Muscle of back (tissue), 11 donors: ENCODE data around the gene OR2AG1. TPM values are rescaled to one million over a fixed set of nuclear protein-coding genes. Genes with fewer than 3 reads are reported as not detected.
"Not testable (repeated sequence)": the region's sequence is repeated elsewhere in the genome, so short reads cannot be mapped to it uniquely, and the experiment has no call there.

Experiments used
- DNase-seq, 3 donors: peaks; one replicate each; pipeline versions ENCODE4 v3.0.0 to v3.0.0-alpha.2; 2013
- polyA plus RNA-seq, 10 donors: library from polyadenylated mRNA; unstranded; fragments of 120-200 nt; gene quantifications; one replicate each; pipeline ENCODE4 v1.2.1, GENCODE V29; 2013; ENCODE audit not compliant: insufficient read length in 10 of 10

The OR2AG1 gene
- polyA plus RNA-seq, 10 donors = 0.04 to 0.10 TPM; not detected in 8

DNA sequence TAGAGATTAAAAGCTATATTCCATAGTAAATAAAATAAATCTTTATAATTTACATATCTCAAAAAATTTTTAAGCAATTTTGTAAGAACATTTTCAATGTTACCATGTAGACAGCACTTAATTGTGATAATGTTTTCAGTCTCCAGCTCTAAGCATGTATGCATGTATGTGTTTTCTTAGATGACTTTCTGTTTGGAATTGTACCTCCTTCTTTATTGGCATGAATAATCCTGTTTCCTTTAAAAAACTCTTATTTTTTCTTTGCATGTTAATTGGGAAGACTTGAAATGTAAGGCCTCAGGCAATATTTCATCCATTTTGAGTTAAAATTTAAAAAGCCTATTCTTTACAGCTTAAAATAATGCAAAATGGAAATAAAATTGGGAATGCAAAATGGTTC, 2.0 kb upstream of the OR2AG1 start:
- DNase-seq = no peak

DNA sequence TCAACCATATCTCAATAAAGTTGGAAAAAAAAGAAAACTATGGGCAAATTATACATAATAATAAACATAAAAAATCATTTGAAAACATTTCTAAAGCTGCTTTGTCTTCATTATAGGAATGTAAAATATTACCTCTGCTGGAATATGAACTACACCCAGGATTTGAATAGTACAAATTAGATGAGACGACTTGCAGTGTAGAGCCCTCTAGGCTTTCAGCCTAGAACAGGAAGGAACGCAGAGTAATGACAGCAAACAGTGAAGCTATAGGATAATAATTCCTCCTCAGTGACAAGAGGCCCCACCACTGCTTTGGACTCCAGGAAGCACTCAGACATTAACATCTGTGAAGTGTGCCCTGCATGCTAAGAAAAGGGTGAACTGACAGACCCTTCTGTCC, 7.7 kb downstream of the OR2AG1 start:
- no peak for DNase-seq

DNA sequence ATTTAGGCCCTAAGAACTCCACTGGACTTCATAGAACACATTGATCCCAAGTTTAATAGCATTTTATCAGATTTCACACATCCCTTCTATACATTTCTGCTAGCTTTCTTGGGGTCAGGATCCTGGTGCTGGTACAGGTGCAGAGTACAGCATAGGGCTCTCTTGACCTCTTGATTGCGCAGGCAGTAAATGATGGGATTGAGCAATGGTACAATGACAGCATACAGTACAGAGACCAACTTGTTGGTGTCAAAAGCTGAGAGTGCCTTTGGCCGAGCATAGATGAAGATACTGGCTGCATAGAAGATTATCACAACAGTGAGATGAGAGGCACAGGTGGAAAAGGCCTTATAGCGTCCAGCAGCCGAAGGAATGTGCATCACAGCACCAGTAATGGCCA, 11.8 kb downstream of the OR2AG1 start:
- no peak for DNase-seq

DNA sequence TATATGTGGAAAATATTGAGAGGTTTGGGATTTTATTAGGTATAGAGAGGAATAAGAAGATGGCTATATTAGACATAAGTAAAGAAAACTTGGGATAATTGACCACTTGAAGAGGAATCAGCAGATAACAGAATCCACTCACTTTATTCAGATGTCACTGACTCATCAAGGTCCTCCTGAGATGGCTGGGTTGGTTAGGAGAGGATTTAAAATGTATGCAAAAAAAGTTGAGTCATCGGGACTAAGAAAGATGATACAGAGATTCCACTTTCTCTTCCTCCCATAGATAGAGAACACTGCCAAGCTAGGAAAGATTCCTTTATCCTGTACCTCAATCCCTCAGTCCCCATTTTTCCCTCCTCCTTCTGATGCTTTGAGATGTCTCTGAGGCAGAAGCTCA, 16.6 kb downstream of the OR2AG1 start, which contains the start of gene OR6A2:
OR6A2 (minus strand) TSS at position 288 of the 400 bp plus-strand sequence. CDS start 3,981 bp downstream, outside the sequence.
- DNase-seq = no peak

DNA sequence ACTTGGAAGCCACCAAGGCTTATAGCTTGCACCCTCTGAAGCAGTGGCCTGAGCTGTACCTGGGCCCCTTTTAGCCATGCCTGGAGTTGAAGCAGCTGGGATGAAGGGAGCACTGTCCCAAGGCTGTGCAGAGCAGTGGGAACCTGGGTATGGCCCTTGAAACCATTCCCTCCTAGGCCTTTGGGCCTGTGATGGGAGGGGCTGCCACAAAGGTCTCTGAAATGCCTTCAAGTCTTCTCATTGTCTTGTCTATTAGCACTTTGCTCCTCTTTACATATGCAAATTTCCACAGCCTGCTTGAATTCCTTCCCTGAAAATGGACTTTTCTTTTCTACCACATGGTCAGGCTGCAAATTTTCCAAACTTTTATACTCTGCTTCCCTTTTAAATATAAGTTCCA, 18.3 kb downstream of the OR2AG1 start:
- DNase-seq = not testable (repeated sequence)

DNA sequence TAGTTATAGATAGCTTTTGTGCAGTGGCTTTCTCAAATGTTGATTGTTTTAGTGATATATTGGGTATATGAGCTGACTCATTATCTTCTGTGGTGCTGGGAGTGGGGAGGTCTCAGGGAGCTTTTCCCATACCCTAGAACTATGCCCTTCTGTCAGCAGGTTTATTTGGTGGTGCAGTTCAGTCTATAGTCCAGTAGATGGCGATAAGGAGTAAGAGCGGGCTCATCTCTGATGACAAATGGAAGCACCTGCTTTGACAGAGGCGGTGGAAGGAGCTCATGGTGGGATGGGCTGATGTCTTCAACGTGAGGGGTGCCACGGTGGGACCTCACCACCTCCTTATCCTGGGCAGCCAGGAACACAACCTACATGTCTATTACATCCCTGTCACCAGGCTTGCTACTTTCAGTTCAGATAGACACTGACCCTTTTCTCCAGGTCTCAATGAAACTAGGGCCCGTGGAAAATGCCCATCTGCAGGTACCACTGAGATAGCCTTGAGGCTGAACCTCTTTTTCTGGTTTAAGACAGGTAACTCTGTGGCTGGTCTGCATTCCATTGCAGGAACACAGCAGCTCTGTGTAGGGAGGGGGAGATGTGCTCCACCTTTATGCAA, 29.7 kb downstream of the OR2AG1 start:
- peak; percentile 9 to 35 (median 13) for DNase-seq

DNA sequence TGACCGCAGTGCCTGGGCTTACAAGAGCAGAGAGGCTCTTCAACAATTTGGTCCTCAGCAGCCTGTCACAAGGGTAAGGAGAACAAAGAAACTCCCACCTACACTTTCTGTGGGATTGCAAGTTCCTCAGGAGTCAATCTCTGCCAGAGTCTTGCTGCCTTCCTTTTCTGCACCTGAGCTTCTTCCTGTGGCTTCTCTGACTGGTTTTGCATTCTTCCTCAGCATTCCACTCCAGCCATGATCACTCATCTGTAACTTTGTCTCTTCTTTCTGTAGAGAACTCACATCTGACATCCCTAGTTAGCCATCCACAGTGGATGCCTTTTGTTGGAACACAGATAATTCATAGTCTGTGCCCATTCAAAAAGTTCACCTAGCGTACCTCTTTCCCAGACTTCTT, 30.8 kb downstream of the OR2AG1 start:
- DNase-seq = no peak

DNA sequence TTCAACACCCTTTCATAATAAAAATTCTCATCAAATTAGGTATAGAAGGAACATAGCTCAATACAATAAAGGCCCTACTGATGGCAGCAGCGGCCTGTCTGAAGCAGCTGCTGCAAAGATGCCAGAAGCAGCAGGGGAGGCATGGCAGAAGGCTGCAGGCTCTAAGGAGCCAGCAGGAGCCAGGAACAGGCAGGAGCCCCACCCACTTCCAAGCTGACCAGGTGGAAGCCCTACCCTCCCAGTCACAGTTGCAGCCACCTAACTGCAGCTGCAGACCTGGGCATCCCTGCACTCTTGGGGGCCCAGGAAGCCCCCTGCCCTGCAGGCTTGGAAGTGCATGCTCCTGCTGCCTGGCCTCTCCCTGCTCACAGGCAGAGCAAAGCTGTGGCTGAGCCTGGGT, 34.9 kb downstream of the OR2AG1 start:
- DNase-seq = no peak

DNA sequence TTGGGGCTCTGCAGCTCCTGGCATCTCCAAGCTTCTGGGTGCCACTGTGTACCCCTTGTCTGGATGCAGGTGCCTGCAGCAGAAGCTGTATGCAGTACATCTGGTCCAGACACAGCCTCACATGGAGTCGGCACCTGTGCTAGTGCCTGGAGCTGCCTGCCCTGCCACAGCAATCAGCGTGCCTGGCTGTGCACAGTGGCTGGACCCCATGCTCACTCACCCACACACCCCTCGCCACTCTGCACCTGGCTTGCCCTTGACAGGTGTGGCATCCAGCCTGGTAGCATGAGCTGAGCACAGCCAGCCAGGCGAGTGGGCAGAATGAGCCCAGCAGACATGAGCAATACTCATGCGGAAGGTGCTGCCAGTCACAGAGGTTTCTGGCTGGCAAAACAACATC, 36.1 kb downstream of the OR2AG1 start:
- DNase-seq = no peak

DNA sequence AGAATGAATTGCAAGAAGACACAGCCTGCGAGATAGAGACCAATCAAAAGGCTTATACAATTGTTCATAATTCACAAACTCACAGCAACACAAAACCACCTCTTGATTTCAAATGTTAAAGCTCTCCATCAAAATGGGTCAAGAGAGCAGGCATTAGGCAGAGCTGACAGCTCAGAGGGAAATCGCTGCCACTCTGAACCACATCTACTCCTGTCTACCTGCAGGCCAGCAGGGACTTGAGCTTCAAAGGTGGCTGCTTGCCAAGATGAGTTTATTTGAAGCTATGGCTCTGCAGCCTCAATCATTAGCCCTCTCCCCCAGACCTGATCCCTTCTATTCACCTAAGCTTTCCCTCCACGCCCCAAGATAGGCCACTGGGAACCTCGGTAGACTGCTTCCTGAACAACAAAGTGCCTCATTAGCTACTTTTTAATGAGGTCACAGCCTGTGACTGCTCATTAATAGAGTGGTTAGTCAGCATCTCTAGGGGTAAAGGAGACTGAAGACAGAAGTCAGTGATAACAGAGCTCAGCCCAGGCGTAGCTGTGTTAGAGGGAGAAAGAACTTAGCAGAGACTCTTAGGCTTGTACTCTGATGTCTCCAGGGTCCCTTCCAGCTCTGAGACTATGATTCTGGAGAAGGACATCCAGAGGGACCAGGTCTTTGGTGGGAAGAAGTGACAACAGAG, 41.5 kb downstream of the OR2AG1 start:
- DNase-seq = peak in 1 of 3 donors; percentile 2

DNA sequence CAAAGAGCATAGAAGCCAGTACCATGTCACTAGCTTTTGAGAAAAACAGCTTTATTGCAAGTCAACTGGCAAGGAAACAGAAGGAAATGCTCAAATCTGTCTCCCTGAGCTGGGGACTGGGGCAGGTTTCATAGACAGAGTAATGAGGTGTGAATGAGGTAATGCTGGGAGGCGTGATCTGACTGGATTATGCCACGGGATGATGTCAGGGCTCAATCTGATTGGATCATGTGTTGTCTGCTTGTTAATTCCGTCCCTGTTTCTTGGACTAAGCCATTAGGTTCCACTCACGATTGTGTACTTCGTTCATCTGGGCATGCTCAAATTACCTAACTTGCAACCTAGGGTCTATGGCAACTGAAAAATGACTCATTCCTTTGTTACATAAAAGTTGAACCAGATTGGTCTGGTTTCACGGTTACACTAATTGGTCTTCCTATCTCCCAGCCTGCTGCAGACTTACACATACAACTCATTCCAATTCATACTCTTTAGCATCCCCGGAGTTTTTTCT, 42.5 kb downstream of the OR2AG1 start:
- DNase-seq = peak in 2 of 3 donors; percentile 23 to 37

DNA sequence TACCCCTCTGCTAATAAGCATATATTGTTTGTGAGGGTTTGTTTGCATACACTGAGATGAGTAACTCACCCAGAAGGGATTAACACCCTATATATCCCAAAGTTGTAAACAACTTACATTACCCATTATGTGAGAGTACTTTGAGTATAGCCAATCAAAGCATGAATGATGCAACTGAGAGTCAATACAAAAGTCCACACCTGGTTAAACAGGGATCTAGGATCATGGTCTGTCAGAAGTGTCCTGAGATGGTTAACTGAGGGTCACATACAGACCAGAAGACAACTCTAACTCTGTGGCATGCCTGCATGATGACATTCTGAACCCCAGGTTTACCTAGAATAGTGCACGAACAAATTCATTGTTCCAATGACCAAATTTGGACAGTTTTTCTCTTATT, 45.3 kb downstream of the OR2AG1 start:
- no peak for DNase-seq

DNA sequence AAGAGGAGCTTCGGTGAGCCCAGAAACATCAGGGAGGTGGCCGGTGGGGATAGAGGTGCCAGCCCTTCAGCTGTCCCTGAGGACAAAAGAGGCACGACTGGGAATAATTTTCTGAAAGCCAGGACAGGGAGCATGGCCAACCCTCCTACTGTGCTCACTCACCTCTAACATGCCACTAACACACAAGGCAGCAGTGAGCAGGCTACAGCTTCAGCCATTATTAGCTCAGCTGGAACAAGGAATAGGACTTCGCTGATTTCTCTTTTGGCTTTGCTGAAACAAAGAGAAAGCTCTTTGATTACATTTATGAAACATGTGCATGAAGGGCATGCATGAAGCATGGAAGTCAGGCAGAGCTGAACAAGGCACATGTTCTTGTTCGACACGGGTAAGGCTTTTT, 50.5 kb downstream of the OR2AG1 start:
- no peak for DNase-seq

DNA sequence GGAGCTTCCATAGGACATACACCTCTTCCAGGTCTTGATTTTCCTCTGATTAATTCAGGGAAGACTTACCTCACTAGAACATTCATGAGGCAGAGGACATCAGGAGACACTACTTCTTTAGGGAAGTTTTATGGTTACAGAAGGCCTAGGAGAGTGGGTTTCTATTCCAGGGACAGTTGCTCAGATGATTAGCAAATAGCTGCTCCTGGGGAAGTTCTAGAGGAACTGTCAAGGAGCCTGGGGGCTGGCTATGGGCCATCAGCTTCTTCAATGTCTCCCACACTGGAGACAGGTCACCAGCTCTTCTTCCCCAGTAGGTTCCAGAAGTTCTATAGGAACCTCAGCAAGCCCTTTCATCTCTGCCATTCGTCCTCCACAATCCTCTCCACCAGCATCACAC, 51.2 kb downstream of the OR2AG1 start:
- no peak for DNase-seq

Other genes with a start within 250 kb of the OR2AG1 start
- 10 to 100 TPM; 16.4 to 22.6 (median 18.6) TPM for gene RRP8, start 179.4 kb upstream of the OR2AG1 start, polyA plus RNA-seq
- gene ILK, start 179.2 kb upstream of the OR2AG1 start, polyA plus RNA-seq = 100 to 1,000 TPM; 135 to 163 (median 147) TPM
- 100 to 1,000 TPM in 6 of 10 donors, 10 to 100 TPM in 4; 96.4 to 127 (median 108) TPM for gene TAF10, start 170.8 kb upstream of the OR2AG1 start, polyA plus RNA-seq
- gene TPP1, start 163.6 kb upstream of the OR2AG1 start, polyA plus RNA-seq = 10 to 100 TPM; 36.4 to 48.0 (median 40.9) TPM
- gene DCHS1, start 127.2 kb upstream of the OR2AG1 start, polyA plus RNA-seq = 10 to 100 TPM; 36.7 to 66.6 (median 43.7) TPM
- 10 to 100 TPM; 54.3 to 79.9 (median 59.9) TPM for gene MRPL17, start 99.7 kb upstream of the OR2AG1 start, polyA plus RNA-seq
- gene OR2AG2, start 11.0 kb upstream of the OR2AG1 start, polyA plus RNA-seq = under 1 TPM in 2 of 10 donors, not detected in 8; 0.09 to 0.16 TPM
- not detected for gene OR6A2, start 16.7 kb downstream of the OR2AG1 start, polyA plus RNA-seq
- gene OR10A5, start 62.7 kb downstream of the OR2AG1 start, polyA plus RNA-seq = not detected
- gene OR10A2, start 80.0 kb downstream of the OR2AG1 start, polyA plus RNA-seq = not detected
- gene OR10A4, start 93.6 kb downstream of the OR2AG1 start, polyA plus RNA-seq = not detected
- not detected for gene OR2D2, start 109.5 kb downstream of the OR2AG1 start, polyA plus RNA-seq
- gene OR2D3, start 138.0 kb downstream of the OR2AG1 start, polyA plus RNA-seq = not detected
- 1 to 10 TPM in 3 of 10 donors, under 1 TPM in 7; 0.55 to 1.7 (median 0.97) TPM for gene ZNF215, start 143.4 kb downstream of the OR2AG1 start, polyA plus RNA-seq
- 1 to 10 TPM; 1.3 to 3.0 (median 2.3) TPM for gene ZNF214, start 237.3 kb downstream of the OR2AG1 start, polyA plus RNA-seq
- under 1 TPM in 9 of 10 donors, not detected in 1; 0.03 to 0.14 (median 0.08) TPM for gene NLRP14, start 237.5 kb downstream of the OR2AG1 start, polyA plus RNA-seq